ENCODE measurements around the gene LEO1.

The LEO1 gene

GRCh38 chr15:51924156-51925068 lies 47.2 kb downstream of the LEO1 start:
- no peak for DNase-seq

- no peak for DNase-seq
Observed at GRCh38 chr15:51917493-51917892, 54.1 kb downstream of the LEO1 start.

- DNase-seq = no peak
Observed at GRCh38 chr15:51912528-51912927, 59.0 kb downstream of the LEO1 start.

- DNase-seq = no peak
Observed at GRCh38 chr15:51909584-51909983, 62.0 kb downstream of the LEO1 start.

- no peak for DNase-seq
Observed at GRCh38 chr15:51908316-51908715, 63.3 kb downstream of the LEO1 start.

GRCh38 chr15:51907136-51907862 lies 64.3 kb downstream of the LEO1 start:
- DNase-seq = no peak

GRCh38 chr15:51904931-51905330 lies 66.6 kb downstream of the LEO1 start:
- no peak for DNase-seq

- no peak for DNase-seq
Observed at GRCh38 chr15:51904421-51904820, 67.2 kb downstream of the LEO1 start.

GRCh38 chr15:51889486-51889885 lies 82.1 kb downstream of the LEO1 start:
- no peak for DNase-seq

- DNase-seq = peak; percentile 20
Observed at GRCh38 chr15:51888593-51889195, 82.9 kb downstream of the LEO1 start.

Data from NCI-H1694 treated with DMSO at 0.1 percent for 48 hours (cell line).